ENCODE results near the gene FAM169A. TPM values are rescaled to one million over a fixed set of nuclear protein-coding genes. Genes with fewer than 3 reads are reported as not detected.

Gene FAM169A
- total and polyA plus RNA-seq, 2 of the 4 experiments (the other 2 are of a cell fraction): under 0.01 TPM; not detected in 1

DNA sequence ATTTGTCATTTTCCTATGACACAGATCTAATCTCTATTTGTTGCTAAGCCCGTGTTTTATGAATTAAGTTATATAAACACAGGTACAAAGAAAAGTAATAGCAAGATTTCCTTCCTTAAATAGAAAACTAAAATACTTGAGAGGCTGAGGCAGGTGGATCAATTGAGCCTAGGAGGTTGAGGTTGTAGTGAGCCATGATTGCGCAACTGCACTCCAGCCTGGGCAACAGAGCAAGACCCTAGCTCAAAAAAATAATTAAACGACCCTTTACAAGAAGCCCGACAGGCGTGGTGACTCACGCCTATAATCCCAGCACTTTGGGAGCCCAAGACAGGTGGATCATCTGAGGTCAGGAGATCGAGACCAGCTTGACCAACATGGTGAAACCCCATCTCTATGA lies 36.8 kb downstream of the FAM169A start:
- H3K9me3 ChIP-seq (ENCODE audit: control insufficient read depth, insufficient read depth, low read length): no peaks in the 10 kb centered on the region
- no peak overlapping the region for H2AFZ ChIP-seq (replicated peaks; ENCODE audit: low read length, poor library complexity)
- no peaks in the 10 kb centered on the region for H4K20me1 ChIP-seq (ENCODE audit: insufficient read depth, low read length)
- H2BK120ac ChIP-seq (ENCODE audit: low read depth, low read length): no peak overlapping the region
- dilution Hi-C loops (cut with HindIII; ENCODE audit: low sequenced_read_pairs, unreplicated experiment): no loop called here
- no peak overlapping the region for H4K5ac ChIP-seq (ENCODE audit: low read depth, low read length)
- WGBS, 2 experiments (ENCODE audit: extremely low coverage in 2 of 2, insufficient read length in 1 of 2): no CpG with 5 or more reads among the region's 7 CpGs
- CTCF ChIA-PET: no interaction called here
- POLR2A ChIA-PET (ENCODE audit: unreplicated experiment): interaction anchor here (0.6 kb wide), 1 partner anchor 13 kb away, joined by 7 read pairs; no protein-coding TSS in a partner anchor
- no peak overlapping the region for H3K14ac ChIP-seq (replicated peaks; ENCODE audit: low read depth, low read length)
- H3K9me1 ChIP-seq (ENCODE audit: insufficient read depth, low read length): no peaks in the 10 kb centered on the region
- no peak overlapping the region for H3K27ac ChIP-seq (ENCODE audit: insufficient read depth, low read length)
- H3K56ac ChIP-seq (ENCODE audit: extremely low read depth, insufficient read depth, low read length): no peak overlapping the region
- H3K4me3 ChIP-seq (ENCODE audit: insufficient read depth, low read depth, low read length): no peak overlapping the region
- H3K79me1 ChIP-seq (ENCODE audit: low read depth in 1 of 2, low read length in 2 of 2): no peaks in the 10 kb centered on the region
- no peak overlapping the region for H3K4me2 ChIP-seq (ENCODE audit: low read depth, low read length)
- DNase-seq (no peak), ATAC-seq (ENCODE audit: low read depth) (no peak)
- H4K8ac ChIP-seq (ENCODE audit: low read depth in 2 of 2, low read length in 2 of 2): no peak overlapping the region
- TF ChIP-seq, protein P1, sequence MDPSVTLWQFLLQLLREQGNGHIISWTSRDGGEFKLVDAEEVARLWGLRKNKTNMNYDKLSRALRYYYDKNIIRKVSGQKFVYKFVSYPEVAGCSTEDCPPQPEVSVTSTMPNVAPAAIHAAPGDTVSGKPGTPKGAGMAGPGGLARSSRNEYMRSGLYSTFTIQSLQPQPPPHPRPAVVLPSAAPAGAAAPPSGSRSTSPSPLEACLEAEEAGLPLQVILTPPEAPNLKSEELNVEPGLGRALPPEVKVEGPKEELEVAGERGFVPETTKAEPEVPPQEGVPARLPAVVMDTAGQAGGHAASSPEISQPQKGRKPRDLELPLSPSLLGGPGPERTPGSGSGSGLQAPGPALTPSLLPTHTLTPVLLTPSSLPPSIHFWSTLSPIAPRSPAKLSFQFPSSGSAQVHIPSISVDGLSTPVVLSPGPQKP (IDR thresholded peaks at IDR 0.05; ENCODE audit: borderline replicate concordance, low read depth, low read length): no peak
- TF ChIP-seq CEBPB (IDR thresholded peaks at IDR 0.05; ENCODE audit: low read depth, low read length) (peak; percentile 77), MXI1 (IDR thresholded peaks at IDR 0.05; ENCODE audit: borderline replicate concordance, low read depth, low read length) (no peak)
- H2BK5ac ChIP-seq (ENCODE audit: low read depth, low read length, poor library complexity, severe bottlenecking): no peak overlapping the region
- no peak overlapping the region for H3K23ac ChIP-seq (ENCODE audit: low read depth, low read length)
- no peak overlapping the region for H2BK15ac ChIP-seq (ENCODE audit: low read depth, low read length)
- H2AK5ac ChIP-seq (ENCODE audit: low read depth, low read length): no peak overlapping the region
- in situ Hi-C loops (cut with MboI; ENCODE audit: low sequenced_read_pairs): no loop called here
- no peak overlapping the region for H3K4ac ChIP-seq (ENCODE audit: low read depth, low read length)
- H2BK20ac ChIP-seq (ENCODE audit: low read depth, low read length): no peak overlapping the region
- H3K27me3 ChIP-seq (ENCODE audit: control insufficient read depth, insufficient read depth, low read length): peaks cover 2% of the 10 kb centered on the region; the same call in 1 of the 2 replicates
- no peaks in the 10 kb centered on the region for H3K4me1 ChIP-seq (ENCODE audit: control insufficient read depth, insufficient read depth, low read length)
- no TSS peak for BruUV-seq (replicated peaks)
- no peaks in the 10 kb centered on the region for H3K36me3 ChIP-seq (ENCODE audit: control insufficient read depth, insufficient read depth, low read length)
- H2AK9ac ChIP-seq (replicated peaks; ENCODE audit: low read depth, low read length, poor library complexity): no peak overlapping the region
- H4K91ac ChIP-seq (ENCODE audit: insufficient read depth, low read depth, low read length): no peak overlapping the region
- H3K18ac ChIP-seq (ENCODE audit: low read depth, low read length): no peak overlapping the region
- intact Hi-C loops (cut with micrococcal nuclease): no loop called here
- no peak overlapping the region for H3K9ac ChIP-seq (ENCODE audit: low read depth, low read length)
